Measurements from ENCODE around the gene SYP.

DNA sequence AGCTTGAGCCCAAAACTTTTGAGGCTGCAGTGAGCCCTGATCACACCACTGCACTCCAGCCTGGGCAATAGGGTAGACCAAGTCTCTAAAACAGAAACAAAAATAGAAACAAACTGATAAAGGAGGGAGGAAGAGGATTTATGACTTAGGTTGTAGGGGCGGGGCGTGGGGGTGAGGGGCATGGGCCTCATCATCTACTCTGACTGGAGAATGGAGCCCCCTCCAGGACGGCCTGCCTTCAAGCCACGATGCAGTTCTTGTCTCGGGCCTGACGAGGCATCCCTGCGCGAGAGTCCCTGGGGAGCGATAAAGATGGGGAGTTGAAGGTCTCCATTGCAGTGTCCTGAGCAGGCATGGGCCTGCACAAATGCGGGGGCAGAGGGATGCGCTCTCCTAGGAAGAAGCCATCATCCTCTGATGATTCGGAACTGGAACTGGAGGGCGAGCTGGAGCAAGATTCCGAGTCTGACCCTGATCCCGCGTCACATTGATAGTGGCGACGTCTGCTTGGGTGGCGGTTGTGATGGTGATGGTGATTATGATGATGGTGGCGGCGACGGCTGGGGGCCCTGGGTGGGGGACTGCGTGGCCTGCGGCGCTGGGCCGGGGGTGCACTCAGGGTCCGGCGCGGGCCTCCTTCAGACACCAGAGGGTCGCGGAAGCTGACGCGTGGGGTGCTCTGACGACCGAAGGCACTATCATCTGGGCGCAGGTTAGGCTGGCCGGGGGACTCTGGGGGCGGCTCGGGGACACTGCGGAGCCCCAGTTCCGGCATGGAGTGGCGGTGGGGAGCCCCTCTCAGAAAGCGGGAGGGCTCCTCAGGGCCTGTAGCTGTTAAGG, 24.3 kb downstream of the SYP start:
- TF ChIP-seq, protein P1, sequence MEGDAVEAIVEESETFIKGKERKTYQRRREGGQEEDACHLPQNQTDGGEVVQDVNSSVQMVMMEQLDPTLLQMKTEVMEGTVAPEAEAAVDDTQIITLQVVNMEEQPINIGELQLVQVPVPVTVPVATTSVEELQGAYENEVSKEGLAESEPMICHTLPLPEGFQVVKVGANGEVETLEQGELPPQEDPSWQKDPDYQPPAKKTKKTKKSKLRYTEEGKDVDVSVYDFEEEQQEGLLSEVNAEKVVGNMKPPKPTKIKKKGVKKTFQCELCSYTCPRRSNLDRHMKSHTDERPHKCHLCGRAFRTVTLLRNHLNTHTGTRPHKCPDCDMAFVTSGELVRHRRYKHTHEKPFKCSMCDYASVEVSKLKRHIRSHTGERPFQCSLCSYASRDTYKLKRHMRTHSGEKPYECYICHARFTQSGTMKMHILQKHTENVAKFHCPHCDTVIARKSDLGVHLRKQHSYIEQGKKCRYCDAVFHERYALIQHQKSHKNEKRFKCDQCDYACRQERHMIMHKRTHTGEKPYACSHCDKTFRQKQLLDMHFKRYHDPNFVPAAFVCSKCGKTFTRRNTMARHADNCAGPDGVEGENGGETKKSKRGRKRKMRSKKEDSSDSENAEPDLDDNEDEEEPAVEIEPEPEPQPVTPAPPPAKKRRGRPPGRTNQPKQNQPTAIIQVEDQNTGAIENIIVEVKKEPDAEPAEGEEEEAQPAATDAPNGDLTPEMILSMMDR (IDR thresholded peaks at IDR 0.05), result no peak
- no peak for TF ChIP-seq ZFX (IDR thresholded peaks at IDR 0.05; ENCODE audit: borderline replicate concordance)
